ENCODE measurements around the gene RAB36.

Gene RAB36

GRCh38 chr22:23100124-23100801, 45.0 kb upstream of the RAB36 start:
- no peak for DNase-seq (ENCODE audit: low read depth, low spot score)
- no peak for TF ChIP-seq CTCF (IDR thresholded peaks at IDR 0.05; ENCODE audit: low read depth, low read length)
- H3K4me3 ChIP-seq (ENCODE audit: low read depth, low read length), result no peak overlapping the region
- in situ Hi-C loops (cut with HindIII; ENCODE audit: low sequenced_read_pairs), result no loop called here

DNA sequence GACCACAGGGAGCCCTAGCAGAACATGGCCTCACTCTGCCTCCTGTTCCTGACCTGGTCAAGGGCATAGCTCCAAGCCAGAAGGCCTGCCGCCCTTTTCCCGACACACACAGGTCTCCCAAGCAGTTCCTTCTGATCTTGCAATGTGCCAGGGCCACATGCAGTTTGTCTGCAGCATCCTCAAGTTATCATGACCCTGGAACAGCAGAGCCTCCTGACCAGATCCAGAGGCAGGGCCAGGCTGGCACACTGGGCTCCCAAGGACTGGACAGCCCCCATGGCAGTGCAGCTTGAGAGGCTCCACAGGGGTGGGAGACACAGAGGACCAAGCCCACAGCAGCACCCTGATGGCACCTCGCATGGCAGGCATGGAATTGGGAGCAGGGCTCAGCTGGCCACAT, 43.8 kb upstream of the RAB36 start:
- TF ChIP-seq CTCF (IDR thresholded peaks at IDR 0.05; ENCODE audit: low read depth, low read length), result no peak
- no peak overlapping the region for H3K4me3 ChIP-seq (ENCODE audit: low read depth, low read length)
- DNase-seq (ENCODE audit: low read depth, low spot score), result no peak
- in situ Hi-C loops (cut with HindIII; ENCODE audit: low sequenced_read_pairs), result no loop called here

- no peak for TF ChIP-seq CTCF (IDR thresholded peaks at IDR 0.05; ENCODE audit: low read depth, low read length)
- H3K4me3 ChIP-seq (ENCODE audit: low read depth, low read length), result no peak overlapping the region
- in situ Hi-C loops (cut with HindIII; ENCODE audit: low sequenced_read_pairs), result no loop called here
- no peak for DNase-seq (ENCODE audit: low read depth, low spot score)
Observed at GRCh38 chr22:23102002-23102655, 43.1 kb upstream of the RAB36 start.

GRCh38 chr22:23102776-23103175, 42.5 kb upstream of the RAB36 start:
- in situ Hi-C loops (cut with HindIII; ENCODE audit: low sequenced_read_pairs), result no loop called here
- no peak for TF ChIP-seq CTCF (IDR thresholded peaks at IDR 0.05; ENCODE audit: low read depth, low read length)

GRCh38 chr22:23103199-23103954, 41.9 kb upstream of the RAB36 start:
- no peak for TF ChIP-seq CTCF (IDR thresholded peaks at IDR 0.05; ENCODE audit: low read depth, low read length)
- DNase-seq (ENCODE audit: low read depth, low spot score), result no peak
- H3K4me3 ChIP-seq (ENCODE audit: low read depth, low read length), result no peak overlapping the region
- in situ Hi-C loops (cut with HindIII; ENCODE audit: low sequenced_read_pairs), result no loop called here

More at GRCh38 chr22:23102776-23103175, 42.5 kb upstream of the RAB36 start:
- DNase-seq (ENCODE audit: low read depth, low spot score), result no peak
- no peak overlapping the region for H3K4me3 ChIP-seq (ENCODE audit: low read depth, low read length)

DNA sequence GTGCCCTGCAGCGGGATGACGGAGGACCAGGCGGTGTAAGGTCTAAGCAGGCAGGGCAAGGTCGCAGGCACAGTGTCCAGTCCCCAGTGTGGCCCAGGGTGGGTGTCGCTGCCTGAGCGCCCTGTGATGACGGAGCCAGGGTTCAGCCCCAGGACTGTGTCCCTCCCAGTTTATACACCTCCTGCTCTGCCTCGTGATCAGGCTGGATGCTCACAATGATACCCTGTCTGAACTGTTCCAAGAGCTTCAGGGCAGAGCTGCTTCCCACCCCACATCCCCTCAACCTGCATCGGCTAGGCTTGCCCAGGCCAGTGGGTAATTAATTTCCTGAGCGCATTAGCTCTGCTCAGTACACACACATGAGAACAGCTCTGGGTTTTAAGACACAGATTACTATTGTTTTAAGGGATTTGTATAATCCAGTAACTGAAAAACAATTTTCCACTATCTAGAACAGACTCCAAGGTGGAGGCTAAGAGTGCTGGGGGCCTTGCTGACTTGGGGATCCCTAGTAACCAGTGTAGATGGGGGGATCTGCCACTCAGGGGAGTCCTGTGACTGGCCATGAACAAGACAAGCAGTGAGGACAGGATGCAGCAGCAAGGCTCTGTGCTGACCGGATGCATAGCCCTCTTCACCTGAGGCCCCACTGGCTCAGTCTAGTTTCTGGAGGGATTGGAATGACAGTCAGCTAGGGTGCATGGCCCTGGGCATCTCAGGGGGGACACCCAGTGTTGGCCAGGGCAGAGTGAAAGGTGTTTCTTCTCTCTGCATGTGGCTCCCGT, 40.9 kb upstream of the RAB36 start:
- no peak overlapping the region for H3K4me3 ChIP-seq (ENCODE audit: low read depth, low read length)
- TF ChIP-seq CTCF (IDR thresholded peaks at IDR 0.05; ENCODE audit: low read depth, low read length), result no peak
- in situ Hi-C loops (cut with HindIII; ENCODE audit: low sequenced_read_pairs), result no loop called here
- DNase-seq (ENCODE audit: low read depth, low spot score), result no peak

Measured in astrocyte of the spinal cord (primary cell).